Keratinocyte (primary cell): ENCODE data around the gene NKX1-2. TPM values are rescaled to one million over a fixed set of nuclear protein-coding genes. Genes with fewer than 3 reads are reported as not detected.
A peak's percentile ranks its signal among the peaks of the same experiment; 100 is the strongest.

ENCODE experiments used
- DNase-seq: peaks from one replicate; pipeline ENCODE4 v3.0.0-alpha.2; 2011; ENCODE audit warnings: low read depth, missing footprints, low spot score
- FAIRE-seq: peaks from 2 replicates; lab custom pipeline; 2011; peaks lifted over from hg19 to GRCh38; lab: Jason Lieb, UNC
- H2AFZ ChIP-seq: 2 replicates; pipeline ENCODE4 v1.6.0; 2012; ENCODE audit warnings: low read length, control low read depth, inconsistent platforms; ENCODE audit not compliant: control insufficient read depth
- H3K27ac ChIP-seq: 2 replicates; pipeline ENCODE4 v1.5.1; 2011; ENCODE audit warnings: low read length; ENCODE audit not compliant: control insufficient read depth, insufficient read depth
- H3K27me3 ChIP-seq: 3 replicates; pipeline ENCODE4 v1.6.0; 2011; ENCODE audit warnings: low read length; ENCODE audit not compliant: control insufficient read depth, insufficient read depth; ENCODE audit errors: extremely low read depth
- H3K36me3 ChIP-seq, 2 experiments: 2 replicates in 1 of 2; 3 replicates in 1 of 2; pipeline ENCODE4 v1.5.1; 2011; ENCODE audit warnings: low read length in 2 of 2, mild to moderate bottlenecking in 1 of 2; ENCODE audit not compliant: control insufficient read depth in 2 of 2, insufficient read depth in 2 of 2; ENCODE audit errors: extremely low read depth in 1 of 2
- H3K4me1 ChIP-seq: 3 replicates; pipeline ENCODE4 v1.5.1; 2011; ENCODE audit warnings: low read length; ENCODE audit not compliant: control insufficient read depth, insufficient read depth; ENCODE audit errors: extremely low read depth
- H3K4me2 ChIP-seq: 3 replicates; pipeline ENCODE4 v1.6.0; 2011; ENCODE audit warnings: low read depth, low read length; ENCODE audit not compliant: control insufficient read depth, insufficient read depth; ENCODE audit errors: extremely low read depth
- H3K4me3 ChIP-seq, 3 experiments: fragments of 200-600 bp in 1 of 3; sonication (generic) in 1 of 3; 2 replicates in 2 of 3; 3 replicates in 1 of 3; pipeline ENCODE4 v1.5.1; 2011 to 2016; ENCODE audit warnings: low read length in 3 of 3, mild to moderate bottlenecking in 3 of 3, control low read depth in 2 of 3, inconsistent platforms in 1 of 3, low read depth in 1 of 3, mixed read lengths in 1 of 3, mixed run types in 1 of 3, moderate library complexity in 1 of 3; ENCODE audit not compliant: control insufficient read depth in 2 of 3, insufficient read depth in 2 of 3; ENCODE audit errors: extremely low read depth in 1 of 3
- H3K79me2 ChIP-seq: 2 replicates; pipeline ENCODE4 v1.6.0; 2012; ENCODE audit warnings: low read length; ENCODE audit not compliant: control insufficient read depth, insufficient read depth
- H3K9ac ChIP-seq: 3 replicates; pipeline ENCODE4 v1.6.0; 2011; ENCODE audit warnings: low read length; ENCODE audit not compliant: control insufficient read depth, insufficient read depth; ENCODE audit errors: extremely low read depth
- H3K9me1 ChIP-seq: 3 replicates; pipeline ENCODE4 v1.6.0; 2011; ENCODE audit warnings: low read length; ENCODE audit not compliant: control insufficient read depth, insufficient read depth; ENCODE audit errors: extremely low read depth
- H3K9me3 ChIP-seq: 2 replicates; pipeline ENCODE4 v1.5.1; 2012; ENCODE audit warnings: low read depth, low read length; ENCODE audit not compliant: control insufficient read depth
- H4K20me1 ChIP-seq: 3 replicates; pipeline ENCODE4 v1.6.0; 2011; ENCODE audit warnings: low read length; ENCODE audit not compliant: control insufficient read depth, insufficient read depth; ENCODE audit errors: extremely low read depth
- CTCF ChIP-seq, 3 experiments: IDR thresholded peaks in 1 of 3; conservative IDR thresholded peaks in 1 of 3; optimal IDR thresholded peaks in 1 of 3; 2 replicates in 2 of 3; 3 replicates in 1 of 3; pipeline versions ENCODE3 to v1.5.1; 2011; ENCODE audit warnings: low read length in 3 of 3, mild to moderate bottlenecking in 3 of 3, moderate library complexity in 2 of 3, control low read depth in 1 of 3, inconsistent platforms in 1 of 3; ENCODE audit not compliant: insufficient read depth in 2 of 3; ENCODE audit errors: extremely low read depth in 1 of 3
- EZH2 ChIP-seq: IDR thresholded peaks from one replicate; pipeline ENCODE4 v1.6.1; 2012; ENCODE audit warnings: inconsistent platforms, mild to moderate bottlenecking, low read length, moderate library complexity
- dilution Hi-C: fragments of 300-500 bp; cut with MboI; formaldehyde crosslinking; loops from one replicate; pipeline ENCODE4 v1.7.0; 2020; ENCODE audit warnings: low sequenced_read_pairs; ENCODE audit not compliant: extremely low pct_ligation_motif_present
- polyA plus RNA-seq, 5 experiments: library from polyadenylated mRNA; depleted of rRNA in 3 of 5; stranded (reverse) in 3 of 5; stranded (forward) in 1 of 5; unstranded in 1 of 5; fragments of >200 nt; gene quantifications; 1 replicate in 1 of 5; 2 replicates in 3 of 5; 3 replicates in 1 of 5; pipeline versions ENCODE4 v1.2.1 to v1.2.3, GENCODE V29; 2011 to 2012; ENCODE audit warnings: missing spikeins in 2 of 5, low read depth in 1 of 5, low replicate concordance in 1 of 5

NKX1-2 gene
- polyA plus RNA-seq, 1 donor (not counting 4 experiments of a cell fraction or from before 2014, with no cell fraction given): 1.9 TPM

- H3K4me3 ChIP-seq: no peak overlapping the region
- H3K36me3 ChIP-seq: peaks cover 28 to 36% of the 10 kb centered on the region in 2 experiments
- no peak for TF ChIP-seq EZH2
- peak; percentile 32 to 73 (median 40) for TF ChIP-seq CTCF (optimal IDR thresholded peaks at IDR 0.05 in 1 of 3, IDR thresholded peaks at IDR 0.05 in 1 of 3, conservative IDR thresholded peaks at IDR 0.05 in 1 of 3; ENCODE audit: extremely low read depth in 1 of 3, insufficient read depth in 2 of 3, low read length in 3 of 3)
- H4K20me1 ChIP-seq: no peaks in the 10 kb centered on the region
- no peak overlapping the region for H3K9ac ChIP-seq
- H3K9me3 ChIP-seq: no peaks in the 10 kb centered on the region
- DNase-seq: no peak
- dilution Hi-C loops: no loop called here
- H3K27ac ChIP-seq: no peak overlapping the region
- peak; percentile 86 for FAIRE-seq
- no peak overlapping the region for H3K4me2 ChIP-seq
- no peaks in the 10 kb centered on the region for H3K27me3 ChIP-seq
- no peaks in the 10 kb centered on the region for H3K4me1 ChIP-seq
- H3K79me2 ChIP-seq: peaks cover 6% of the 10 kb centered on the region
- no peaks in the 10 kb centered on the region for H3K9me1 ChIP-seq
- H2AFZ ChIP-seq: no peak overlapping the region
Measured at GRCh38 chr10:124403548-124403947, 46.3 kb downstream of the NKX1-2 start.

GRCh38 chr10:124402273-124402672, 47.6 kb downstream of the NKX1-2 start:
- Histone ChIP-seq H3K27ac (no peak overlapping the region), H3K4me1 (no peaks in the 10 kb centered on the region), H3K9me1 (no peaks in the 10 kb centered on the region), H3K36me3 (peaks cover 26 to 33% of the 10 kb centered on the region in 2 experiments), H3K4me3 (no peak overlapping the region), H3K9ac (no peak overlapping the region), H3K27me3 (no peaks in the 10 kb centered on the region), H3K79me2 (peaks cover 4% of the 10 kb centered on the region), H4K20me1 (no peaks in the 10 kb centered on the region), H3K9me3 (no peaks in the 10 kb centered on the region), H3K4me2 (no peak overlapping the region), H2AFZ (no peak overlapping the region)
- no peak for DNase-seq
- peak; percentile 5 for FAIRE-seq
- dilution Hi-C loops: no loop called here
- TF ChIP-seq CTCF (optimal IDR thresholded peaks at IDR 0.05 in 1 of 3, IDR thresholded peaks at IDR 0.05 in 1 of 3, conservative IDR thresholded peaks at IDR 0.05 in 1 of 3; ENCODE audit: extremely low read depth in 1 of 3, insufficient read depth in 2 of 3, low read length in 3 of 3) (no peak), EZH2 (no peak)
